Stimulated activated CD4-positive, alpha-beta T cell treated with anti-CD3 and anti-CD28 coated beads, Interleukin-1b, Interleukin-23, amount 100 ng/mL, for 1 hour (primary cell): Measurements from ENCODE around the gene TRIAP1.
"Not testable (repeated sequence)": the region's sequence is repeated elsewhere in the genome, so short reads cannot be mapped to it uniquely, and the experiment has no call there.

ENCODE experiments used
- DNase-seq, 2 donors: peaks; one replicate each; pipeline ENCODE4 v3.0.0-alpha.2; 2020; ENCODE audit warnings: low read depth in 2 of 2

Gene TRIAP1

GRCh38 chr12:120445911-120446843 is at the start of gene TRIAP1, which contains the start of gene GATC:
TSS of gene TRIAP1 (minus strand) at chr12:120446384. CDS start at chr12:120446372, 12 bp downstream.
TSS of gene GATC (plus strand) at chr12:120446444. CDS start at chr12:120446481, 37 bp downstream.
- DNase-seq: peak in 1 of 2 donors; percentile 80

- no peak for DNase-seq
Observed at GRCh38 chr12:120495186-120495730, 49.1 kb upstream of the TRIAP1 start.

- DNase-seq: no peak
Observed at GRCh38 chr12:120490833-120491512, 44.8 kb upstream of the TRIAP1 start.

GRCh38 chr12:120490325-120490724 is 44.1 kb upstream of the TRIAP1 start:
- DNase-seq: no peak

GRCh38 chr12:120489018-120489417 is 42.8 kb upstream of the TRIAP1 start:
- no peak for DNase-seq

- DNase-seq: no peak
Observed at GRCh38 chr12:120488057-120488640, 42.0 kb upstream of the TRIAP1 start.

GRCh38 chr12:120487552-120487951 is 41.4 kb upstream of the TRIAP1 start:
- DNase-seq: not testable (repeated sequence)

- DNase-seq: no peak
Observed at GRCh38 chr12:120485961-120486881, 40.0 kb upstream of the TRIAP1 start.

GRCh38 chr12:120483621-120484020 is 37.4 kb upstream of the TRIAP1 start:
- DNase-seq: no peak

- no peak for DNase-seq
Observed at GRCh38 chr12:120481022-120481767, 35.0 kb upstream of the TRIAP1 start.

GRCh38 chr12:120480211-120480610 is 34.0 kb upstream of the TRIAP1 start:
- DNase-seq: no peak

- no peak for DNase-seq
Observed at GRCh38 chr12:120479458-120479857, 33.3 kb upstream of the TRIAP1 start.

- DNase-seq: no peak
Observed at GRCh38 chr12:120475643-120476042, 29.5 kb upstream of the TRIAP1 start.

GRCh38 chr12:120474616-120474960 is 28.4 kb upstream of the TRIAP1 start:
- no peak for DNase-seq

GRCh38 chr12:120473807-120474615 is 27.8 kb upstream of the TRIAP1 start:
- no peak for DNase-seq

GRCh38 chr12:120472521-120472920 is 26.3 kb upstream of the TRIAP1 start:
- DNase-seq: no peak

- DNase-seq: no peak
Observed at GRCh38 chr12:120470150-120470784, 24.1 kb upstream of the TRIAP1 start.

GRCh38 chr12:120469450-120470149 is 23.4 kb upstream of the TRIAP1 start, which contains the start of gene SRSF9:
TSS of gene SRSF9 (minus strand) at chr12:120469748. CDS start at chr12:120469609, 139 bp downstream.
- peak; percentile 95 for DNase-seq
